Calu3 (cell line): ENCODE data around the gene ENTR1. TPM values are rescaled to one million over a fixed set of nuclear protein-coding genes. Genes with fewer than 3 reads are reported as not detected.

ENCODE experiments used
- BruUV-seq: library from RNA; stranded (reverse); fragments of 400-500 nt; replicated peaks from 2 replicates; lab custom pipeline; 2021; lab: Mats Ljungman, UMichigan
- CTCF ChIA-PET: fragments of 300-600 bp; sonication (Branson Sonifier 250); formaldehyde crosslinking; loops from one replicate; lab custom pipeline; 2022; ENCODE audit warnings: antibody characterized with exemption; lab: Charles Lee
- DNase-seq: peaks from one replicate; pipeline ENCODE4 v3.0.0; 2022
- H3K27ac Mint-ChIP-seq: one replicate; pipeline ENCODE4 v1.8.0; 2022; ENCODE audit warnings: mixed read lengths; ENCODE audit not compliant: unreplicated experiment
- H3K27me3 Mint-ChIP-seq: one replicate; pipeline ENCODE4 v1.8.0; 2022; ENCODE audit warnings: mixed read lengths; ENCODE audit not compliant: unreplicated experiment
- H3K36me3 Mint-ChIP-seq: one replicate; pipeline ENCODE4 v1.8.0; 2022; ENCODE audit warnings: mild to moderate bottlenecking, moderate library complexity, mixed read lengths; ENCODE audit not compliant: insufficient read depth, unreplicated experiment
- H3K4me1 Mint-ChIP-seq: one replicate; pipeline ENCODE4 v1.8.0; 2022; ENCODE audit warnings: mild to moderate bottlenecking, low read depth, mixed read lengths; ENCODE audit not compliant: unreplicated experiment
- H3K4me3 Mint-ChIP-seq: one replicate; pipeline ENCODE4 v1.8.0; 2022; ENCODE audit warnings: mild to moderate bottlenecking, low read depth, moderate library complexity, mixed read lengths; ENCODE audit not compliant: unreplicated experiment
- H3K9me3 Mint-ChIP-seq: one replicate; pipeline ENCODE4 v1.8.0; 2022; ENCODE audit warnings: low read depth, mixed read lengths; ENCODE audit not compliant: unreplicated experiment
- CTCF ChIP-seq: fragments of 200-600 bp; IDR thresholded peaks from one replicate; pipeline ENCODE4 v1.8.0; 2022; ENCODE audit warnings: antibody characterized with exemption; ENCODE audit not compliant: unreplicated experiment
- intact Hi-C: fragments of 100-400 bp; cut with micrococcal nuclease; formaldehyde crosslinking; loops from one replicate; pipeline ENCODE4 v1.10.0; 2022; ENCODE audit not compliant: unreplicated experiment
- total RNA-seq: library from RNA; stranded (reverse); gene quantifications from 2 replicates; pipeline ENCODE4 v1.2.3, GENCODE V29; 2022

ENTR1 gene
- total RNA-seq, 1 experiment from 2014 or later = 50.2 TPM

- CTCF ChIA-PET = no interaction called here
- Mint-ChIP-seq H3K36me3 (peaks cover 7% of the 10 kb centered on the region), H3K4me1 (no peaks in the 10 kb centered on the region), H3K4me3 (no peak overlapping the region), H3K27me3 (no peaks in the 10 kb centered on the region), H3K27ac (no peak overlapping the region), H3K9me3 (no peaks in the 10 kb centered on the region)
- intact Hi-C loops = no loop called here
- TF ChIP-seq CTCF = no peak
- no peak for DNase-seq
- BruUV-seq = no TSS peak
Measured at GRCh38 chr9:136371533-136371880, 38.9 kb downstream of the ENTR1 start.

- intact Hi-C loops = no loop called here
- DNase-seq = no peak
Measured at GRCh38 chr9:136370687-136371532, 39.5 kb downstream of the ENTR1 start.

GRCh38 chr9:136370037-136370436 lies 40.4 kb downstream of the ENTR1 start:
- DNase-seq = no peak
- no peaks in the 10 kb centered on the region for H3K27me3 Mint-ChIP-seq
- no peak for TF ChIP-seq CTCF
- no peak overlapping the region for H3K4me3 Mint-ChIP-seq
- CTCF ChIA-PET = no interaction called here
- peaks cover 11% of the 10 kb centered on the region for H3K36me3 Mint-ChIP-seq
- H3K27ac Mint-ChIP-seq = no peak overlapping the region
- BruUV-seq = no TSS peak
- H3K9me3 Mint-ChIP-seq = no peaks in the 10 kb centered on the region
- H3K4me1 Mint-ChIP-seq = no peaks in the 10 kb centered on the region
- intact Hi-C loops = no loop called here

More at GRCh38 chr9:136370687-136371532, 39.5 kb downstream of the ENTR1 start:
- Mint-ChIP-seq H3K9me3 (no peaks in the 10 kb centered on the region), H3K27me3 (no peaks in the 10 kb centered on the region), H3K4me3 (no peak overlapping the region), H3K36me3 (peaks cover 11% of the 10 kb centered on the region), H3K27ac (no peak overlapping the region), H3K4me1 (no peaks in the 10 kb centered on the region)
- no TSS peak for BruUV-seq
- TF ChIP-seq CTCF = no peak
- CTCF ChIA-PET = no interaction called here

- intact Hi-C loops = no loop called here
- no TSS peak for BruUV-seq
- peaks cover 18% of the 10 kb centered on the region for H3K36me3 Mint-ChIP-seq
- DNase-seq = no peak
- no peaks in the 10 kb centered on the region for H3K9me3 Mint-ChIP-seq
- no peak for TF ChIP-seq CTCF
- no peaks in the 10 kb centered on the region for H3K4me1 Mint-ChIP-seq
- no peak overlapping the region for H3K27ac Mint-ChIP-seq
- CTCF ChIA-PET = no interaction called here
- H3K27me3 Mint-ChIP-seq = no peaks in the 10 kb centered on the region
- H3K4me3 Mint-ChIP-seq = no peak overlapping the region
Measured at GRCh38 chr9:136368190-136368589, 42.2 kb downstream of the ENTR1 start.
